ENCODE results near the gene EXOC2.
"Not testable (repeated sequence)": the region's sequence is repeated elsewhere in the genome, so short reads cannot be mapped to it uniquely, and the experiment has no call there.

The EXOC2 gene

GRCh38 chr6:709471-710056 lies 16.6 kb upstream of the EXOC2 start:
- DNase-seq (ENCODE audit: low read depth in 1 of 2, low spot score in 1 of 2): no peak

GRCh38 chr6:708237-708598 lies 15.3 kb upstream of the EXOC2 start:
- DNase-seq (ENCODE audit: low read depth in 1 of 2, low spot score in 1 of 2): no peak

DNA sequence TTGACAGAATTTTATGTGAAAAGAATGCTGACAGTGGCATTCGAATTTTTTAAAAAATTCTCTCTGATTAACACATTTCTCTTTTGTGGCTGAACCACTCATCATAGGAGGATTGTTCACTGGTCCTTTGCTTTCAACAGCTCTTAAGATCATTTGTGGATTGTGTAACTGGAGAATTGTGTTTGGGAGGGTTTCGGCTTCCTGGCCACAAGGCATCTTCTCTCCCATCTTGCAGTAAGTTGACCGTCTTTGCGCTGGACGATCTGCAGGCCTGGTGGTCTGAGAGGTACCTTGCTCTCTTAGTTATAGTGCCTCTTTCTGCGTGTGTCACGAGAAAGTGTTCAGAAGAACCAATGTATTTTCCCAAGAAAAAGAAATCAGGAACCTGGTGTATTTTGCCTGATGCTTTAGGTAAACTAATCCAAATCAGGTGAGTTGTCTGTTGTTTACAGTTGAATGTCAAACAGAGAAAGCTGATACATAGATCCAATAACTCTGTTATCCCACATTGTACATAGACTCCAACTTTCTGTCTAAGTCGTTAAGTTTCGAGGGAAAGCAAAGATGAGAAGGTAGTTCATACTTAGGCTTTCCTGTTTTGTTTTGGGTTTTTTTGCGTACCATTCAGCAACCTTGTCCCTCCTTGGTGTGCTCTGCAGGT lies 14.8 kb upstream of the EXOC2 start:
- no peak for DNase-seq (ENCODE audit: low read depth in 1 of 2, low spot score in 1 of 2)

DNA sequence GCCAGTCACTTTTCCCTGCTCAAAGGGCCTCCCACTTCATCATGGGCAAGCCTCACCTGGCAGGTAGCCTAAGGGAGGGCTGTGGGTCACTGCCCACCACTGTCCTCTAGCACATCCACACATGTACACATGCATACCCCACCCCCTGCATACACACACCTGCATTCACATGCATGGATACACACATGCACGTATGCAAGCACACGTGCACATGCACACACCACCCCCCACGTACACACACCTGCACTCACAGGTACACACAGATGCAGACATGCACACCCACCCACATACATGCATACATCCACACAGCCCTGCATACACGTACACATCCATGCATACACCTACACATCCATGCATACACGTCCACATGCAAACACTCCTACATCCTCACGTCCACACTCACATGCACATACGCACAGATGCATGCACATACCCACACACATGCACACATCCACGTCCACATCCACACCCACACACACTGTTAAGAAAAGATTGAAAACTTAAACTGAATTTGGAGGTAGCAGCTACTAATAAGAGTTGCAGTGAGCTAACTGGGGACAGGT lies 14.0 kb upstream of the EXOC2 start:
- DNase-seq (ENCODE audit: low read depth in 1 of 2, low spot score in 1 of 2): no peak

GRCh38 chr6:706146-706545 lies 13.2 kb upstream of the EXOC2 start:
- no peak for DNase-seq (ENCODE audit: low read depth in 1 of 2, low spot score in 1 of 2)

GRCh38 chr6:705047-705446 lies 12.1 kb upstream of the EXOC2 start:
- DNase-seq (ENCODE audit: low read depth in 1 of 2, low spot score in 1 of 2): no peak

- DNase-seq (ENCODE audit: low read depth in 1 of 2, low spot score in 1 of 2): no peak
Observed at GRCh38 chr6:704046-704445, 11.1 kb upstream of the EXOC2 start.

DNA sequence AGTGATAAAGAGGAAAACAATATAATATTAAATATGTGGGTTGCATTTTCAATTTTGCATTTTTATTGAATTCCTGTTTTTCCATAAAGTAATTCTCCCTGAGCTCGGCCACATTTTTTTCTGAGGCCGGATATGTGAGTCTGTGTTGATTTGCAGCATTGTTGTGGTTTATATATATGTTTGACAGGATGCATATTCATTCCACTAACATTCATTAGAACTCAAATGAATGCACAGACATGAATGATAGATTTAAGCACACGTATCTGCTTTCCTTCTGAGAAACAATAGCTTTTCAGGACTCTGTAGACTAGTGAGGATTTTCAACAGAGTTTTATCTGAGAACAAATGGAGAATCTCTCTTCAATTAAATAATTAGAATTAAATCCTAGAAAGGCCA lies 10.6 kb upstream of the EXOC2 start:
- DNase-seq (ENCODE audit: low read depth in 1 of 2, low spot score in 1 of 2): no peak

GRCh38 chr6:701700-702479 lies 9.0 kb upstream of the EXOC2 start:
- DNase-seq (ENCODE audit: low read depth in 1 of 2, low spot score in 1 of 2): no peak

DNA sequence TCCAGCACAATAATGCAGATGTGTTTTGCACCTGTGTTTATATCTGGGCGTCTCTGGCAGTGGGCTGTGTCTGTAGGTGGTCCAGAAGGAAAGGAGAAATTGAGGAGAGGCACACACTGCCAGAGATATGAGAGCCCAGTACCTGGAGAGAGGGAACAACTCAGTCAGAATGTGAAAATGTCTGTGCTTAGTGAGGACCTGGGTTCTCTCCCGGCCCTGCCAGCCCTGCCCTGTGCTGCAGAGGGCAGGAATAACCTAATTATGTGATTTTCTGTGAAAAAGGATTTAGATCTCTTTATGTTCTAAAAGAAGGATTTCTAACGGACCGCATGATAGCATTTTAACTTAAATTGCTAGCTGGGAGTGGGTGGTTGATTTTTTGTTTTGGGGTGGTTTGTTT lies 8.3 kb upstream of the EXOC2 start:
- DNase-seq (ENCODE audit: low read depth in 1 of 2, low spot score in 1 of 2): no peak

DNA sequence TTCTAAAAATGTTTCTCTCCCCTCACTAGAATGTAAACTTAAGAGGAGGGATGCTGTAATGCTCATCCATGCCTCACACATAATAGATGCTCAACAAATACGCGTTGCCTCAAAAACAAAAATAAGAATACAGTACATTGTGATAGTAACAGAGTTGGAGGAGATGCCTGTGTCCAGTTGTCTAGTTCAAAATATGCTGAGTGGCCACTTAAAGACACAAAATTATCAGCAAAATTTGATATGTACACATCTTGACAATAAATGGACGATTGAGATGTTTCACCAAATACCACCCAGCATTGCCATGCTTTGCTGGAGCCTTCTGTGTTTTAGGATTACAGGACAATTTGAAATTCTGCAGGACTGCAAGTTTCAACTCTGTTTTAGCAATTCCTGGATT lies 7.6 kb upstream of the EXOC2 start:
- DNase-seq (ENCODE audit: low read depth in 1 of 2, low spot score in 1 of 2): no peak

GRCh38 chr6:699319-699718 lies 6.4 kb upstream of the EXOC2 start:
- no peak for DNase-seq (ENCODE audit: low read depth in 1 of 2, low spot score in 1 of 2)

DNA sequence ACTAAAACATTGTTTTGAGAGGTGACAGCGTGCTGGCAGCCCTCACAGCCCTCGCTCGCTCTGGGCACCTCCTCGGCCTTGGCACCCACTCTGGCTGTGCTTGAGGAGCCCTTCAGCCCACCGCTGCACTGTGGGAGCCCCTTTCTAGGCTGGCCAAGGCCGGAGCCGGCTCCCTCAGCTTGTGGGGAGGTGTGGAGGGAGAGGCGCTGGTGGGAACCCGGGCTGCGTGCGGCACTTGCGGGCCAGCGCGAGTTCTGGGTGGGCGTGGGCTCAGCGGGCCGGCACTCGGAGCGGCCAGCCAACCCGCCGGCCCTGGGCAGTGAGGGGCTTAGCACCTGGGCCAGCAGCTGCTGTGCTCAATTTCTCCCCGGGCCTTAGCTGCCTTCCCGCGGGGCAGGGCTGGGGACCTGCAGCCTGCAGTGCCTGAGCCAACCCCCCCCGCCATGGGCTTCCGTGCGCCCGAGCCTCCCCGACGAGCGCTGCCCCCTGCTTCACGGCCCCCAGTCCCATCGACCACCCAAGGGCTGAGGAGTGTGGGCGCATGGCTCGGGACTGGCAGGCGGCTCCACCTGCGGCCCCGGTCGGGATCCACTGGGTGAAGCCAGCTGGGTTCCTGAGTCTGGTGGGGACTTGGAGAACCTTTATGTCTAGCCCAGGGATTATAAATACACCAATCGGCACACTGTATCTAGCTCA lies 1.6 kb upstream of the EXOC2 start:
- not testable (repeated sequence) for DNase-seq (ENCODE audit: low read depth in 1 of 2, low spot score in 1 of 2)

DNA sequence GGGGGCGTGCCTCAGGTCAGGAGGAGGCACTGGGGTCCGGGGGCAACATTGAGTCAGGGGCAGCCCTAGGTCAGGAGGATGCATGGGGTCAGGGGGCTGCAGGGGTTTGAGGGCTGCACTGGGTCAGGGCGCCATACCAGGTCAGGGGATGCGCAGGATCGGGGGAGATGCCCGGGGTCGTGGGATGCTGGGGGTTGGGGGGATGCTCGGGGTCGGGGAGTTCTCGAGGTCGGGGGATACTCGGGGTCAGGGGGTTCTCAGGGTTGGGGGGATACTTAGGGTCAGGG lies 727 bp upstream of the EXOC2 start:
- no peak for DNase-seq (ENCODE audit: low read depth in 1 of 2, low spot score in 1 of 2)

GRCh38 chr6:692356-692851 lies 535 bp downstream of the EXOC2 start:
- DNase-seq (ENCODE audit: low read depth in 1 of 2, low spot score in 1 of 2): peak; percentile 45 to 66

DNA sequence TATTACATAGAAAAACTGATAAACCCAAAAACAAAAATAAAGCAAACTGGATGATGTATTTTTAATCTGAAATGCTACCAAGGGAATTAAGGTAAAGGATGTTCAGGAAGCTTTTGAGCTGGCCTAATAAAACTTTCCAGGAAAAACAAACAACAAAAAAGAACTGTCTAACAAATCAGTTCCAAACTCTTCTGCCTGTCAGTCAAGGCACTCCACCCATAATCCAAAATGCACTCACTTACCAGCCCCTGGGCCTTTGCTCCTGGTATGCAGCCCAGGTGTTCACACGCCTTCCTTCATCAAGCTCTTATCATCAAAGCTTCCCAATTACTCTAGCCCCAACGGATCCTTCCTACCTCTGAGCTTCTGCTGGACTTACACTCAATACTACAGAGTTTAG lies 3.7 kb downstream of the EXOC2 start:
- DNase-seq (ENCODE audit: low read depth in 1 of 2, low spot score in 1 of 2): no peak

DNA sequence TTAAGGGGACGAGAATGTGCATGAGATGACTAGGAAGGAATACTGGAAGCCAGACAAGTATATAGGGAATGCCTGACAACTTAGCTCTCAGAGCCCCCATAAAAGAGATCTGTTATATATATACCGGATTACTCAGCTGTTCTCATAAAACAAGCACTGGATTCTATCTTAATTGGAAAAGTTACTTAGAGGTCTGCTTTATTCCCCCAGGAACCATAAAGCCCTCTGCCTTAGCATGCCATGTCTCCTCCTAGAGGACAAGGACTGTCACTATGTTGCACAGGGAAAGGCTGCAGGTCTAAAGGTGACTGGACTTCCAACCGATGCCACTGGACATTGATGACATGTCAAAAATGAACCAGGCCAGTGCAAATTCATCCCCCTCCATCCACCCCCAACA lies 6.4 kb downstream of the EXOC2 start:
- DNase-seq (ENCODE audit: low read depth in 1 of 2, low spot score in 1 of 2): no peak

DNA sequence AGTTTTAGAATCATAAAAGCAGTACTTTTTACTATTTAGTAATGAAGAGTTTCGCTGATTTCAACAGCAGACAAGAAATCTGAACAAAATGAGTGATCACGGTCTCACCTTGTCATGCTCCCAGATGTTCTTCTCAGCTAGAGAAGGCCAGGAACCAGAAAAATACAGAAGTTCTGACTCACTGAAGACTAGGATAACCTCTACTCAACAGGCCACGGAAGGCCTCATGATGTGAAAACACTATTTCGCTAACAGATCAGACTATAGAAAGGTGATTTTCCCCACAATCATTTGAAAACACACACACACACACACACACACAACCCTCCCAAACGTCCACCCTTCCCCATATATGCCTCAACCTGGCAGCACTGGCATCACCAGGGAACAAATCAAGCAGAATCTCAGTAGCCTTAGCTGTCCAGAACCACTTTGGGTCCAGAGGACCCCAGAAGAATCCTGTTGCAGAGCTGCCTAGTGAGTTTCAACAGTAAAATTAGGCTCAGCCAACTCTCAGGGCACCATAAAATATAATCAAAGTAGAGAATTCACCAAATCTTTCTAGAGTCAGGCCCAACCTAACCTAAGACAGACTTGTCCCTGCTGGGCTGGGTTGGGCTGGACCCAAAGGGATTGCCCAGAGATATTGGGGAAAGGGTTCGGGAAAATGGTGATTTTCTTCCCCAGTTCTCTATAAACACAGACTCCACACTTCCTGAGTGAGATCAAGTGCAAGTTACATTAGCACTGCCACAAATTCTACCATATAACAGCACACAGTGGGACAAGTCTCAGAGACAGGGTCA lies 7.9 kb downstream of the EXOC2 start:
- DNase-seq (ENCODE audit: low read depth in 1 of 2, low spot score in 1 of 2): no peak

GRCh38 chr6:683742-684440 lies 9.0 kb downstream of the EXOC2 start:
- DNase-seq (ENCODE audit: low read depth in 1 of 2, low spot score in 1 of 2): no peak

- no peak for DNase-seq (ENCODE audit: low read depth in 1 of 2, low spot score in 1 of 2)
Observed at GRCh38 chr6:680666-681340, 12.1 kb downstream of the EXOC2 start.

All from activated T-helper 1 cell treated with anti-CD3 and anti-CD28 coated beads, Interleukin-2, amount 50 U/mL, for 16 hours (primary cell).